Psoas muscle (tissue), 8 donors: ENCODE data around the gene MAP2K6. TPM values are rescaled to one million over a fixed set of nuclear protein-coding genes. Genes with fewer than 3 reads are reported as not detected.

Experiments
- ATAC-seq, 4 donors: fragments of 200-7000 bp; cut with Tn5 transposase; one replicate each; pipeline ENCODE4 v1.9.1; 2020; ENCODE audit warnings: moderate library complexity in 3 of 4, mild to moderate bottlenecking in 2 of 4
- DNase-seq, 2 donors: peaks; one replicate each; pipeline ENCODE4 v3.0.0-alpha.2; 2020
- H3K27ac ChIP-seq: fragments of 200-600 bp; one replicate; pipeline ENCODE4 v1.8.0; 2022
- H3K27me3 ChIP-seq, 3 donors: fragments of 200-600 bp in 1 of 3; one replicate each; pipeline versions ENCODE4 v1.6.1 to v1.8.0; 2013 to 2022; ENCODE audit warnings: low read length in 2 of 3, mild to moderate bottlenecking in 2 of 3, moderate library complexity in 1 of 3; ENCODE audit not compliant: insufficient read depth in 3 of 3
- H3K36me3 ChIP-seq, 2 donors: fragments of 200-600 bp in 1 of 2; one replicate each; pipeline versions ENCODE4 v1.6.1 to v1.8.0; 2013 to 2022; ENCODE audit warnings: low read depth in 1 of 2, mild to moderate bottlenecking in 1 of 2, moderate library complexity in 1 of 2; ENCODE audit not compliant: insufficient read depth in 1 of 2
- H3K4me1 ChIP-seq: fragments of 200-600 bp; one replicate; pipeline ENCODE4 v1.8.0; 2022
- H3K4me3 ChIP-seq: fragments of 200-600 bp; one replicate; pipeline ENCODE4 v1.8.0; 2022; ENCODE audit warnings: mild to moderate bottlenecking
- H3K9me3 ChIP-seq: fragments of 200-600 bp; one replicate; pipeline ENCODE4 v1.8.0; 2022
- WGBS, 3 donors: extraction: QIAGEN DNeasy Blood & Tissue Kit; methylation state at CpG; one replicate each; pipeline versions ENCODE4 v1.1.6 to v1.1.7; 2013; 5-methylcytosine and 5-hydroxymethylcytosine counted together
- intact Hi-C, 2 donors: fragments of 100-400 bp; cut with DNase I; formaldehyde crosslinking; loops; one replicate each; pipeline versions ENCODE4 v1.11.0 to v1.14.2; 2022
- polyA plus RNA-seq, 3 donors: library from polyadenylated mRNA; stranded (reverse); fragments of 200-250 nt; gene quantifications; one replicate each; pipeline ENCODE4 v1.2.3, GENCODE V29; 2013
- total RNA-seq, 4 donors: library from RNA; stranded (reverse); fragmentation: NEBNext Ultra II Directional in 2 of 4; extraction: Animal tissue kit (Norgen Biotek cat#: 25700) in 2 of 4; gene quantifications; one replicate each; pipeline versions ENCODE4 v1.2.1 to v1.2.4, GENCODE V29; 2021 to 2023
- TF ChIP-seq, protein P1 (sequence below): fragments of 200-600 bp; IDR thresholded peaks from one replicate; pipeline ENCODE4 v1.8.0; 2022; ENCODE audit warnings: antibody characterized with exemption
- donor health status: healthy with polysubstance abuse.
- donor health status: DM: no; HTN: no; CAD: no; lungs with moderate emphysema.
- donor health status: Bipolar disorder and iron deficiency.
- donor health status: healthy.
- donor health status: DM: yes; HTN: yes; CAD: no.
- donor health status: DM: no; HTN: no; CAD: no.
- donor health status: DM: no; HTN: no; CAD: no.
- donor health status: DM: yes; HTN: yes; CAD: no.

The MAP2K6 gene
- total and polyA plus RNA-seq, 7 donors, result 6.4 to 127 (median 50.0) TPM

DNA sequence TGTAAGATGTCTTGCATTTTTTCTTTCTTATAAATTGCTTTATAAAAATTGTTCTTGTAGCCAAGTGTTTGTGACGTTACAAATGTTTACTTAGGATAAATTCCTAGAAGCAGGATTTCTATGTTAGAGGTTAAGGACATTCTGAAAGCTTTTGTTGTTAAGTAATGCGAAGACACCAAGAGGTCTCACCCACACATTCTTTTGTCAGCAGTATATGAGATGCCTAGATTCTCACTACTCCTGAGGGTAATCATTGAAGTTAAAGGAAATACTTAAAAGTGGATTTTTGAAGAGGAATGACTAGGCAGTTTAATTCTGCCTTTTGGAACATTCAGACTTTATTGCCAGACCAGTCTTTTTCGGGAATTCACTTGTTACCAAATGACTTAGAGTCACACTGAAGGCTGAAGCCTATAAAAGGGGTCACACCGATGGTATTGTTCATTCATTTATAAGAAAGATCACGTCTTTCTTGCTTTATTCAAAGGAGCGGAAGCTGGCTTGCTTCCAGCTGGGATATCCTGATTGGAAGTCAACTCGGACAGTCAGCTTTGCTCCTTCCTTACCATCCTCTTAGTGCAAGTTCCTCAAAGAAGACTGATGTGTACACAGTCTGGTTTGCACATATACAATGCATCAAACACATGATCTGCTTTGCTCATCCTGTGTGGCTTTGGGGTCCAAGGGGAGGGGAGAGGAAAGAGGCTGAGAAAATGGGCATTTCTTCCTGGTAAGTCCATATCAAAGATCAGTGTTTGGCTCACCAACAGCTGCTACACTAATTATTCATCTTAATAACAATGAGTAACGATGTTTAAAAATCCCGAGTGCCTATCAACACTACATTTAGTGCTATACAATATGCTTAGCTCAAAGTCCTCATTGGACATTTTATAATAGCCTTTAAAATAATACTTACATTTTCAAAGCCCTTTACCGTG is 160.0 kb downstream of the MAP2K6 start:
- Histone ChIP-seq H3K4me3 (no peak overlapping the region), H3K4me1 (peaks cover 3% of the 10 kb centered on the region), H3K27me3 (no peaks in the 10 kb centered on the region), H3K9me3 (no peaks in the 10 kb centered on the region), H3K27ac (peak overlapping the region; percentile 11), H3K36me3 (no peaks in the 10 kb centered on the region)
- TF ChIP-seq, protein P1, sequence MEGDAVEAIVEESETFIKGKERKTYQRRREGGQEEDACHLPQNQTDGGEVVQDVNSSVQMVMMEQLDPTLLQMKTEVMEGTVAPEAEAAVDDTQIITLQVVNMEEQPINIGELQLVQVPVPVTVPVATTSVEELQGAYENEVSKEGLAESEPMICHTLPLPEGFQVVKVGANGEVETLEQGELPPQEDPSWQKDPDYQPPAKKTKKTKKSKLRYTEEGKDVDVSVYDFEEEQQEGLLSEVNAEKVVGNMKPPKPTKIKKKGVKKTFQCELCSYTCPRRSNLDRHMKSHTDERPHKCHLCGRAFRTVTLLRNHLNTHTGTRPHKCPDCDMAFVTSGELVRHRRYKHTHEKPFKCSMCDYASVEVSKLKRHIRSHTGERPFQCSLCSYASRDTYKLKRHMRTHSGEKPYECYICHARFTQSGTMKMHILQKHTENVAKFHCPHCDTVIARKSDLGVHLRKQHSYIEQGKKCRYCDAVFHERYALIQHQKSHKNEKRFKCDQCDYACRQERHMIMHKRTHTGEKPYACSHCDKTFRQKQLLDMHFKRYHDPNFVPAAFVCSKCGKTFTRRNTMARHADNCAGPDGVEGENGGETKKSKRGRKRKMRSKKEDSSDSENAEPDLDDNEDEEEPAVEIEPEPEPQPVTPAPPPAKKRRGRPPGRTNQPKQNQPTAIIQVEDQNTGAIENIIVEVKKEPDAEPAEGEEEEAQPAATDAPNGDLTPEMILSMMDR, result no peak
- WGBS, 3 donors, result 56 to 64% (median 59%) methylated on average over 10 of the region's 10 CpGs
- no peak for ATAC-seq
- intact Hi-C loops, result loop anchor here (5.0 to 10.0 kb wide), 3 partner anchors 568 to 1048 kb away; no protein-coding TSS in a partner anchor
- no peak for DNase-seq

DNA sequence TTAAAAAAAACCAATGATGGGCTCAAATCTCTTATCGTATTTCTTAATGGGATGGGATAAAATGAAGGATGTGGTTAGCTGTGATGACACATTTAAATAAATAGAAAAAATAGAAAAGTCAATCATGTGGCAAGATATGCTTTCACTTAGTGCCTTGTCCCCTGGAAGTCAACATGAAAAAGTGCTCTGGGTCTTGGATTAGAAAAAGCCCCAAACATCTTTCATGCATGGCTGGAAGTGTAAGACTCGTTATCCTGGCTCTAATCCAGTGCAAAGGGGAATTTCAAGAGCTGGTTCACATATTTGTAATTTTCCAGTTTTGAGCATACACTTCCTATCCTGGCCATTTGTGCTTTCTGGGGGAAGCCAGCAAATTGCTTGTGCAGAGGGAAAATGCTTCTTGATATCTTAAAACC is 160.9 kb downstream of the MAP2K6 start:
- no peaks in the 10 kb centered on the region for H3K27me3 ChIP-seq
- H3K27ac ChIP-seq, result peak overlapping the region; percentile 11
- H3K4me3 ChIP-seq, result no peak overlapping the region
- TF ChIP-seq, protein P1, result no peak
- DNase-seq, result no peak
- intact Hi-C loops, result loop anchor here in 1 of 2 donors (10.0 kb wide), 1 partner anchor 569 kb away; no protein-coding TSS in a partner anchor
- H3K9me3 ChIP-seq, result no peaks in the 10 kb centered on the region
- WGBS, 3 donors, result 13 to 26% (median 24%) methylated on average over 2 of the region's 2 CpGs
- peaks cover 3% of the 10 kb centered on the region for H3K4me1 ChIP-seq
- no peaks in the 10 kb centered on the region for H3K36me3 ChIP-seq
- ATAC-seq, result no peak

DNA sequence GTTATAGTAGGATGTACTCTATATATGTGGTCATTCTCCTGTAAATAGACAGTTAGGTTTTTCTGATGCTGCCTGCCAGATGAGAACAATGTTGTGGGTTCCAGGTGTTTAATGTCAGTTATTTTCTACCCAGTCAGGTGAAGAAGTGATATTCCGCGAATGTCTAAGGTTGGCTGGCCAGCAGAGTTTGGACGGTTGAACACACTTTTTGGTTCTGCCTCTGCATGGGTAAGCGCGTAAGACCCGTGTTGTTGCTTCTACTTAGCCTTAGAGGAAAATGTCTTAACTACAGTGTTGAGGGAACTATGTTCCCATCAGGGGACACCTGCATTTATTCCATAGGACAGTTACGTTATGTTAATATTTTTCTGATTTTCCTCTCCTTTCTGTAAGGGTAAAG is 162.6 kb downstream of the MAP2K6 start:
- H3K27ac ChIP-seq, result no peak overlapping the region
- H3K27me3 ChIP-seq, result no peaks in the 10 kb centered on the region
- no peak for ATAC-seq
- no peaks in the 10 kb centered on the region for H3K9me3 ChIP-seq
- H3K36me3 ChIP-seq, result no peaks in the 10 kb centered on the region
- no peak for DNase-seq
- H3K4me1 ChIP-seq, result peaks cover 3% of the 10 kb centered on the region
- H3K4me3 ChIP-seq, result no peak overlapping the region
- intact Hi-C loops, result loop anchor here in 1 of 2 donors (10.0 kb wide), 1 partner anchor 568 kb away; no protein-coding TSS in a partner anchor
- WGBS, 3 donors, result 92 to 98% (median 97%) methylated on average over 7 of the region's 7 CpGs
- TF ChIP-seq, protein P1, result no peak

DNA sequence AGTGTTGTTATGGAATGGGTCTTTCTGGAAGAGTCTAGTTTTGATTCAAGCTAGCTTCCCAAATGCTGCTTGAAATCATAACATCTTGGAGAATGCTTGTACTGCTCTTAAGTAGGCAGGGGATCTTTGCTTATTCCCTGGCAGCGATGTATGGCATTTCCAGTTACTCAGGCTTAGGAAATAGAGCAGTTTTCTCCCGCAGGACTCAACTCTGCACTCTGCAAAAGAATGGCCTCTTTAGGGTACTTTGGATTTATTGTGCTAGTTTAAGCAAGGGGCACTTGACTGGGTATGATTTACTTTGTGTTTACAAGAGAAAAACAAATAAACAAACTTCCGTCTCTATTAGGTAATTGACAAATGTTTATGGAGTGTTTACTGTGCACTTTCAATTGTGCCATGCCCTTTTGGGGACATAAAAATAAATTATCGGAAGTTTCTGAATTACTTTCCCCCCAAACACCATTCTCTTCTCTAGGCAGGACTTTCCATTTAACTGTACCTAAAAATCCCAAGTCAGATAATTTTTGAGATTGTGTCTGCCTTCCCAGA is 164.0 kb downstream of the MAP2K6 start:
- no peaks in the 10 kb centered on the region for H3K9me3 ChIP-seq
- intact Hi-C loops, result loop anchor here in 1 of 2 donors (10.0 kb wide), 1 partner anchor 566 kb away; no protein-coding TSS in a partner anchor
- no peak for DNase-seq
- no peaks in the 10 kb centered on the region for H3K36me3 ChIP-seq
- ATAC-seq, result no peak
- WGBS, 3 donors, result 84 to 88% (median 85%) methylated on average over 4 of the region's 4 CpGs
- no peaks in the 10 kb centered on the region for H3K27me3 ChIP-seq
- no peak overlapping the region for H3K4me3 ChIP-seq
- H3K4me1 ChIP-seq, result peaks cover 3% of the 10 kb centered on the region
- TF ChIP-seq, protein P1, result no peak
- no peak overlapping the region for H3K27ac ChIP-seq
